Measurements from ENCODE around the gene SLC35F3.

DNA sequence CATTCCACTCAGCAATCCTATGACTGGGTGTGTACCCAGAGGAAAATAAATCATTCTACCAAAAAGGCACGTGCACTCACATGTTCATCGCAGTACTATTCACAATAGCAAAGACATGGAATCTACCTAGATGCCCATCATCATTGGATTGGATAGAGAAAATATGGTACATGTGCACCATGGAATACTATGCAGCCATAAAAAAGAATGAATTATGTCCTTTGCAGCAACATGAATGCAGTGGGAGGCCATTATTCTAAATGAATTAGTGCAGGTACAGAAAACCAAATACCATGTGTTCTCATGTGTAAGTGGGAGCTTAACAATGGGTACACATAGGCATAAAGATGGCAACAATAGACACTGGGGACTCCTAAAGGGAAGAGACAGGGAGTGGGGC, 39.9 kb upstream of the SLC35F3 start:
- TF ChIP-seq, protein P1, sequence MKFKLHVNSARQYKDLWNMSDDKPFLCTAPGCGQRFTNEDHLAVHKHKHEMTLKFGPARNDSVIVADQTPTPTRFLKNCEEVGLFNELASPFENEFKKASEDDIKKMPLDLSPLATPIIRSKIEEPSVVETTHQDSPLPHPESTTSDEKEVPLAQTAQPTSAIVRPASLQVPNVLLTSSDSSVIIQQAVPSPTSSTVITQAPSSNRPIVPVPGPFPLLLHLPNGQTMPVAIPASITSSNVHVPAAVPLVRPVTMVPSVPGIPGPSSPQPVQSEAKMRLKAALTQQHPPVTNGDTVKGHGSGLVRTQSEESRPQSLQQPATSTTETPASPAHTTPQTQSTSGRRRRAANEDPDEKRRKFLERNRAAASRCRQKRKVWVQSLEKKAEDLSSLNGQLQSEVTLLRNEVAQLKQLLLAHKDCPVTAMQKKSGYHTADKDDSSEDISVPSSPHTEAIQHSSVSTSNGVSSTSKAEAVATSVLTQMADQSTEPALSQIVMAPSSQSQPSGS (CRISPR knock-in tag; IDR thresholded peaks at IDR 0.05; ENCODE audit: borderline replicate concordance, low read depth), result no peak
- TF ChIP-seq, protein P2, sequence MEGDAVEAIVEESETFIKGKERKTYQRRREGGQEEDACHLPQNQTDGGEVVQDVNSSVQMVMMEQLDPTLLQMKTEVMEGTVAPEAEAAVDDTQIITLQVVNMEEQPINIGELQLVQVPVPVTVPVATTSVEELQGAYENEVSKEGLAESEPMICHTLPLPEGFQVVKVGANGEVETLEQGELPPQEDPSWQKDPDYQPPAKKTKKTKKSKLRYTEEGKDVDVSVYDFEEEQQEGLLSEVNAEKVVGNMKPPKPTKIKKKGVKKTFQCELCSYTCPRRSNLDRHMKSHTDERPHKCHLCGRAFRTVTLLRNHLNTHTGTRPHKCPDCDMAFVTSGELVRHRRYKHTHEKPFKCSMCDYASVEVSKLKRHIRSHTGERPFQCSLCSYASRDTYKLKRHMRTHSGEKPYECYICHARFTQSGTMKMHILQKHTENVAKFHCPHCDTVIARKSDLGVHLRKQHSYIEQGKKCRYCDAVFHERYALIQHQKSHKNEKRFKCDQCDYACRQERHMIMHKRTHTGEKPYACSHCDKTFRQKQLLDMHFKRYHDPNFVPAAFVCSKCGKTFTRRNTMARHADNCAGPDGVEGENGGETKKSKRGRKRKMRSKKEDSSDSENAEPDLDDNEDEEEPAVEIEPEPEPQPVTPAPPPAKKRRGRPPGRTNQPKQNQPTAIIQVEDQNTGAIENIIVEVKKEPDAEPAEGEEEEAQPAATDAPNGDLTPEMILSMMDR (IDR thresholded peaks at IDR 0.05), result no peak
- TF ChIP-seq, protein P3, sequence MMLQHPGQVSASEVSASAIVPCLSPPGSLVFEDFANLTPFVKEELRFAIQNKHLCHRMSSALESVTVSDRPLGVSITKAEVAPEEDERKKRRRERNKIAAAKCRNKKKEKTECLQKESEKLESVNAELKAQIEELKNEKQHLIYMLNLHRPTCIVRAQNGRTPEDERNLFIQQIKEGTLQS (CRISPR knock-in tag; conservative IDR thresholded peaks at IDR 0.05), result no peak
- TF ChIP-seq MXD4 (CRISPR knock-in tag; IDR thresholded peaks at IDR 0.05; ENCODE audit: borderline replicate concordance) (no peak), SP1 (CRISPR knock-in tag; conservative IDR thresholded peaks at IDR 0.05) (no peak), ETV6 (CRISPR knock-in tag; IDR thresholded peaks at IDR 0.05) (no peak), JUN (CRISPR knock-in tag; IDR thresholded peaks at IDR 0.05) (no peak), NFYB (CRISPR knock-in tag; conservative IDR thresholded peaks at IDR 0.05; ENCODE audit: low read depth) (no peak), ZNF396 (CRISPR knock-in tag; IDR thresholded peaks at IDR 0.05; ENCODE audit: borderline replicate concordance) (no peak), FOXP1 (CRISPR knock-in tag; IDR thresholded peaks at IDR 0.05; ENCODE audit: borderline replicate concordance) (no peak), NR2C2 (CRISPR knock-in tag; IDR thresholded peaks at IDR 0.05) (no peak)
